Activated CD4-positive, alpha-beta T cell treated with anti-CD3 and anti-CD28 coated beads, Interleukin-2, amount 50 U/mL, for 48 hours (primary cell): ENCODE results near the gene LIMS3.
"Not testable (repeated sequence)": the region's sequence is repeated elsewhere in the genome, so short reads cannot be mapped to it uniquely, and the experiment has no call there.

Experiments
- DNase-seq, 2 experiments: peaks; one replicate each; pipeline ENCODE4 v3.0.0-alpha.2; 2020

Gene LIMS3, protein sequence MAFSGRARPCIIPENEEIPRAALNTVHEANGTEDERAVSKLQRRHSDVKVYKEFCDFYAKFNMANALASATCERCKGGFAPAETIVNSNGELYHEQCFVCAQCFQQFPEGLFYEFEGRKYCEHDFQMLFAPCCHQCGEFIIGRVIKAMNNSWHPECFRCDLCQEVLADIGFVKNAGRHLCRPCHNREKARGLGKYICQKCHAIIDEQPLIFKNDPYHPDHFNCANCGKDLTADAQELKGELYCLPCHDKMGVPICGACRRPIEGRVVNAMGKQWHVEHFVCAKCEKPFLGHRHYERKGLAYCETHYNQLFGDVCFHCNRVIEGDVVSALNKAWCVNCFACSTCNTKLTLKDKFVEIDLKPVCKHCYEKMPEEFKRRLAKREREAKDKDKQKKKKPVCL

DNA sequence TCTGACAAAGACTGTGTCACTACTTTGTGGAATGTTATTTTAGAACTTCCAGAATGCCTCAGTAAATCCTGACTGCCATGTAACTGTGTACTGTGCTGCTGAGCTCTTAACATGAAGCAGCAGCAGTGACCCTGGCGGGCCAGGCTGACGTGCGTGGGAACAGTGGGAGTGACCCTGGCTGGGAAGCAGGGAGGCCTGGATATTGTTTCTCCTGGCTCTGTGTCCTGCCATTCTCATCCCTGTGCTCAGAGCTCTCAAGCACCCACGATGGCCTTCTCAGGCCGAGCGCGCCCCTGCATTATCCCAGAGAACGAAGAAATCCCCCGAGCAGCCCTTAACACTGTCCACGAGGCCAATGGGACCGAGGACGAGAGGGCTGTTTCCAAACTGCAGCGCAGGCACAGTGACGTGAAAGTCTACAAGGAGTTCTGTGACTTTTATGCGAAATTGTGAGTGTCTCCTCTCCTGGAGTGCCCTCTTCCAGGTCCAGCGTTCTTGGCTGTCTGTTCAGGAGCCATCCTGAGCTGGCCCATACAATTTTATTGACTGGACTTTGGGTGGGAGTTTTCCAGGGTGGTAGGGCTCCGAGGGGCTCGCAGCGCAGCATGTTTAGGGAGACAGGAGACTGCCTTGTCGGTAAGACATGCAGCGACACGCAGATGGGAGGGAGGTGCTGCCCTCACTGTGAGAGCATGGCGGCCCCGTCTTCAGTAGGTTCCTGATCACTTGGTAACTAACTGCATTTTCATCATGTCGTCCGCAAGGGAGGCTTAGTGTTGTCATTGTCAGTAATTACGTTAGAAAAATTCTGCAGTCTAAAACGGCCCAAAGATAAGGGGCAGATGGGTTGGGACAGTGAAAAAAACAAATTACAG lies at the start of gene LIMS3:
TSS of gene LIMS3 (plus strand) at position 227 of the 875 bp plus-strand sequence. CDS start at position 268, 41 bp downstream.
- not testable (repeated sequence) for DNase-seq

GRCh38 chr2:109871129-109871751 lies 27.2 kb upstream of the LIMS3 start:
- not testable (repeated sequence) for DNase-seq

- DNase-seq, result not testable (repeated sequence)
These were observed 21.9 kb upstream of the LIMS3 start for GRCh38 chr2:109876625-109877024.

GRCh38 chr2:109882112-109882511 lies 16.4 kb upstream of the LIMS3 start:
- DNase-seq, result not testable (repeated sequence)

DNA sequence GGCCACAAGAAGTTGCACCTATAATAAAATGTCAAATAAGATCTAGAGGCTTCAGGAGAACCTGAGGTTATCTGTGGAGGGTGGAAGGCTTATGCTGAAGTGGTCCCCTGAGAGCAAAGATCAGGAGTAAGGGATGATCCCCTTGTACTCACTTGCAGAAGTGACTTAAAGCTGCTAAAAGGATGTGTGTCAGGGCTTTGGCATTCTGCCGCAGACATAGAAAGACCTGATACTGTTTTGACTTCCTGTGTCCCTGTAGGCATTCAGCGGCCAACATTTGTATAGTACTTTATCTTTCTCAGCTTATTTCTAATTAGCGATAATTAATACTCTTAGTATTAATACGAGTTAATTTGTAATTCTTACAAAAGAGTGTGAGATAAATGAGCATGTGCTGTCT lies 10.1 kb upstream of the LIMS3 start:
- not testable (repeated sequence) for DNase-seq

DNA sequence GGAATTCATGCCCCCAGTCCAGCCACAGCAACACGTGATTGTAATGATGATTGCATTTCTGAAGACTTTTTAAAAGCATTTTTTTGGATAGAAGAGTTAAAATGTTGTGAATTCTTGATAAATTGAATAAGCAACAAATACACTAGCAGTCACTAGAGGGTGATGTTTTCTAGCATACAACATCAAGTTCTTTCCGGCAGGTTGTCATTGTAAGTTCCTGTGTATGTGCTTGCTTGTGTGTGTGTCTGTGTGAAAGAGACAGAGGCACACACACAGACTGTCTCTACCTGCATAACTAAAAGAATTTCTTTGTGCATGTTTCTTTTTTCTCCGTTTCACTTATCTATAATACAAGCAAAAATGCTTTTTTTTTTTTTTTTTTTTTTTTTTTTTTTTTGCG lies 8.6 kb upstream of the LIMS3 start:
- DNase-seq, result not testable (repeated sequence)

GRCh38 chr2:109891024-109891423 lies 7.5 kb upstream of the LIMS3 start:
- DNase-seq, result not testable (repeated sequence)

DNA sequence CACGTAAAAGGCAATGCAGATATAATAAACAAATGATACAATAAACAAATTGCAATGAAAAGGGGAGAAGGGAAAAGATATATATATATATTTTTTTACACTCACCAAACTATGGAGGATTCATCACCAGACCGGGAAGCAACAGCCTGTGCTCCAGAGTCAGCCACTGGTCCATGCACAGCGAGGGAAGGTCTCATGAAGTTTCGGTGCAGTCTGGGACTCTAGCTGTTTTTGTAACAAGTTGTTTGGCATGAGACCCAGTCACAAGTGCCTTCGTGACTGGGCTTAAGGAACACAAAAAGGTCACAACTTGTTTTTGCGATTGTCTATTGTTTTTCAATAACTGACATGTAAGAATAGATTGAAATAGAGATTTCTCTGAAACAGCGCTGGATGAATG lies 4.8 kb upstream of the LIMS3 start:
- DNase-seq, result not testable (repeated sequence)

DNA sequence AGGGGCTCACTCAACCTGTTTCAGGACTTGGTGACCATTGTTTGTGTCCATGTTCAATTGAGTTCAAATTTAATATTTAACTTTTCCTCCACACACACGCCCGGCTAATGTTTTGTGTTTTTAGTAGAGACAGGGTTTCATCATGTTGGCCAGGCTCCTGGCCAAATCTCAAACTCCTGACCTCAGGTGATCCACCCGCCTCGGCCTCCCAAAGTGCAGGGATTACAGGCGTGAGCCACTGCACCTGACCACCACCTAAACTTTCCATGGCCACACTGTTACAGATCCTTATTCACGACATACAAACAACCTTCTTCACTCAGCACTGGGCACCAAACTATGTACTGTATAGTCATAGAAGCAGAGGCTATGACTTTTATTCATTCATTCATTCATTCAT lies 4.3 kb upstream of the LIMS3 start:
- DNase-seq, result not testable (repeated sequence)

DNA sequence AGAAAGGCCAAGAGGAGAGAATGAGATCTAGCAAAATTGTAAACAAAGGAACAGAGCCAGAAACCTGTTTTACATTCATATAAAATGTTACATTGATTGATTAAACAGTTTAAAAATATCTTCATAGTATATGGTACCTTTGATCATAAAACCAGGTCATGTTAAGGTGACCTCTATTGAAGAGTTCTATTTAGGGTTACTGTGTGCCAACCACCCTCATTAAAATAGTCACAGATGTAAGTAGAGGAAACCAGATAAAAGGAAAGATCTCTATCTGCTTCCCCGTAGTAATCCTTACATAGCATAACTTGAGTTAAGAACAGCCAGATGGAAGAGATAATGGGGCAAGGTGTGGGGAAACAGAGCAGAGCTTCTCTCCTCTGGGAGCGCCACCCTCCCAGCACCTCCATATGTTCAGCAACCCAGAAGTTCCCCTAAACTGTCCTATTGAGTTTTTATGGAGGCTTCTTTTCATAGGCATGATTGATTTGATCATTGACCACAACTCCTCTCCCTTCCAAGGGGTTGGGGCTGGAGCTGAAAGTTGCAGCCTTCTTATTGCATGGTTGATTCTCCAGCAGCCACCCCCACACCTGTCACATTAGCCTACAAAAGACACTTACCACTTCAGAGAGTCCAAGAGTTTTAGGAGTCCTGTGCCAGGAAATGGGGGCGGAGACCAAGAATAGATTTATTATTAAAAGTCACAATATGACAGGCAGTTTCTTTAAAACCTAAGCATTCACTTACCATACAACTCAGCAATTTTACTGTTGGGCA lies 3.2 kb upstream of the LIMS3 start:
- DNase-seq, result not testable (repeated sequence)

DNA sequence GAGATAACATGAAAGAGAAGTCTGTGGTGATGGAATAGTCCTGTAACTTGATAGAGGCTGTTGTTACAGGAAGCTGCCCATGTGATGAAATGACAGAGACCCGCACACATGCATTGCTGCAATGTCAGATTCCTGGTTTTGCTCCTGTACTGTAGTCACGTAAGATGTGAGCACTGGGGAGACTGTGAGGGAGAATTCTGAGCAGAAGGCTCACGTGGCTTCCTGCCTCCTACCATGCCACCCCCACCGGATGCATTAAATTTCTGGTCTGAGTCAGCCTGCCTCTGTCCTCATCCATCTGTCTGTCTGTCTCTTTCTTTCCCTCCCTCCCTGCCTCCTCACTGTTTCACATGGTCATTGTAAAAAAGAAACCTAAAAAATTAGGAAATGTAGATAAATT lies 2.3 kb upstream of the LIMS3 start:
- not testable (repeated sequence) for DNase-seq

GRCh38 chr2:109897769-109898461 lies 573 bp upstream of the LIMS3 start:
- not testable (repeated sequence) for DNase-seq

- DNase-seq, result not testable (repeated sequence)
These were observed 7.3 kb downstream of the LIMS3 start for GRCh38 chr2:109905796-109906195.

GRCh38 chr2:109908626-109909025 lies 10.1 kb downstream of the LIMS3 start:
- DNase-seq, result not testable (repeated sequence)

- not testable (repeated sequence) for DNase-seq
These were observed 12.3 kb downstream of the LIMS3 start for GRCh38 chr2:109910789-109911188.

- not testable (repeated sequence) for DNase-seq
These were observed 15.4 kb downstream of the LIMS3 start for GRCh38 chr2:109913911-109914310.

GRCh38 chr2:109914552-109914951 lies 16.1 kb downstream of the LIMS3 start:
- not testable (repeated sequence) for DNase-seq

- not testable (repeated sequence) for DNase-seq
These were observed 17.3 kb downstream of the LIMS3 start for GRCh38 chr2:109915830-109916229.

- DNase-seq, result not testable (repeated sequence)
These were observed 21.7 kb downstream of the LIMS3 start for GRCh38 chr2:109920162-109920561.

DNA sequence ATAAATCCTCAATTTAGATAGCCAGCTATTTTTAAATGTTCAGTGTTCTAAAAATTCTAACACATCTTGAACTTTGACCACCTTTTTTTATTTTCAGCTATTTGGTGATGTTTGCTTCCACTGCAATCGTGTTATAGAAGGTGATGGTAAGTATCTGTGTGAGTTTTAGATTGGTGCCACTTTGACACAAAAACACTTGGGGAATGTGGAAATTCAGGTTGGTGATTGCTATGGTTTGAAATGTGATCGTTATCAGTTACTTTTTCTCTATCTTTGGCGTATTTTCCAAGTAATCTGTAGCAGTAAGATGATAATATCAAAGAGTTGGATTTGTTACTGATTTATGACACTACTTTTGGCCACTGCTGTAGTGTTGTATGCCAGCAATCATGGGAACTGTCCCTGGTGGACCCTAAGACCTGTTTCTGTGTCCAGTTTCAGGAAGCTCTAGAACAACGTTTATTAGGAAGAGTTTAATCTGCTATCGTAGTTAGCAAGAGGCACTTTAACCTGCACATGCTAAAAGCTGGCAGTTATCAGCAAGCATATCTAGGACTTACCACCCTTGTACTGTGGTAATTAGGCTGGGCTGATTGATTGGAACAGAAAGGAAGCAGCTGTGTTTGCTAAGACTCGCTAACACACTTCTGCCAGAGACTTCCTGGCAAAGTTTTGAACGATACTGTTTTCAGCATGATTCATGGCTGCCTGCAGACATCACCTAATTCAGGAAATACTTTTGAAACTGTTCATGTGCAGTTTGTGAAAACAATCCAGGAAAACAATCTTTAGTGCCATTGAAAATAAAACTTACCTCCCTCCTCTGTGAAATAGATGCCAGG lies 23.3 kb downstream of the LIMS3 start:
- DNase-seq, result not testable (repeated sequence)

DNA sequence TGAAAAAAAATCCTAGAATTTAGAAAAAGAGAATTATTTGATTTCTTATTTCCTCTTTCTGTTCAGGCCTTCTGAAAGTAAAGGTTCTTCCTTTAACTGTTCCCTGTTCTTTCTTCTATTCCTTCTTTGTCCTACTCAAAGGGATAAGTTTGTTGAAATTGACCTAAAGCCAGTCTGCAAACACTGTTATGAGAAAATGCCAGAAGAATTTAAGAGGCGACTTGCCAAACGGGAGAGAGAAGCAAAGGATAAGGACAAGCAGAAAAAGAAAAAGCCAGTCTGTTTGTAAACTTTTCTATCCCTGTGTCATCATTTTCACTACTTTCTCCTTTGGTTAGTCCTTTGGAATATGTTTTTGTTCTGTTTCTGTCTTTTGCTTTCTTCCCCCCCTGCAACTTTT lies 26.0 kb downstream of the LIMS3 start:
- DNase-seq, result not testable (repeated sequence)
